Keratinocyte (primary cell): ENCODE data around the gene GARNL3. TPM values are rescaled to one million over a fixed set of nuclear protein-coding genes. Genes with fewer than 3 reads are reported as not detected.

ENCODE experiments used
- DNase-seq: peaks from one replicate; pipeline ENCODE4 v3.0.0-alpha.2; 2011; ENCODE audit warnings: low read depth, missing footprints, low spot score
- FAIRE-seq: peaks from 2 replicates; lab custom pipeline; 2011; peaks lifted over from hg19 to GRCh38; lab: Jason Lieb, UNC
- H2AFZ ChIP-seq: 2 replicates; pipeline ENCODE4 v1.6.0; 2012; ENCODE audit warnings: low read length, control low read depth, inconsistent platforms; ENCODE audit not compliant: control insufficient read depth
- H3K27ac ChIP-seq: 2 replicates; pipeline ENCODE4 v1.5.1; 2011; ENCODE audit warnings: low read length; ENCODE audit not compliant: control insufficient read depth, insufficient read depth
- H3K27me3 ChIP-seq: 3 replicates; pipeline ENCODE4 v1.6.0; 2011; ENCODE audit warnings: low read length; ENCODE audit not compliant: control insufficient read depth, insufficient read depth; ENCODE audit errors: extremely low read depth
- H3K36me3 ChIP-seq, 2 experiments: 2 replicates in 1 of 2; 3 replicates in 1 of 2; pipeline ENCODE4 v1.5.1; 2011; ENCODE audit warnings: low read length in 2 of 2, mild to moderate bottlenecking in 1 of 2; ENCODE audit not compliant: control insufficient read depth in 2 of 2, insufficient read depth in 2 of 2; ENCODE audit errors: extremely low read depth in 1 of 2
- H3K4me1 ChIP-seq: 3 replicates; pipeline ENCODE4 v1.5.1; 2011; ENCODE audit warnings: low read length; ENCODE audit not compliant: control insufficient read depth, insufficient read depth; ENCODE audit errors: extremely low read depth
- H3K4me2 ChIP-seq: 3 replicates; pipeline ENCODE4 v1.6.0; 2011; ENCODE audit warnings: low read depth, low read length; ENCODE audit not compliant: control insufficient read depth, insufficient read depth; ENCODE audit errors: extremely low read depth
- H3K4me3 ChIP-seq, 3 experiments: fragments of 200-600 bp in 1 of 3; sonication (generic) in 1 of 3; 2 replicates in 2 of 3; 3 replicates in 1 of 3; pipeline ENCODE4 v1.5.1; 2011 to 2016; ENCODE audit warnings: low read length in 3 of 3, mild to moderate bottlenecking in 3 of 3, control low read depth in 2 of 3, inconsistent platforms in 1 of 3, low read depth in 1 of 3, mixed read lengths in 1 of 3, mixed run types in 1 of 3, moderate library complexity in 1 of 3; ENCODE audit not compliant: control insufficient read depth in 2 of 3, insufficient read depth in 2 of 3; ENCODE audit errors: extremely low read depth in 1 of 3
- H3K79me2 ChIP-seq: 2 replicates; pipeline ENCODE4 v1.6.0; 2012; ENCODE audit warnings: low read length; ENCODE audit not compliant: control insufficient read depth, insufficient read depth
- H3K9ac ChIP-seq: 3 replicates; pipeline ENCODE4 v1.6.0; 2011; ENCODE audit warnings: low read length; ENCODE audit not compliant: control insufficient read depth, insufficient read depth; ENCODE audit errors: extremely low read depth
- H3K9me1 ChIP-seq: 3 replicates; pipeline ENCODE4 v1.6.0; 2011; ENCODE audit warnings: low read length; ENCODE audit not compliant: control insufficient read depth, insufficient read depth; ENCODE audit errors: extremely low read depth
- H3K9me3 ChIP-seq: 2 replicates; pipeline ENCODE4 v1.5.1; 2012; ENCODE audit warnings: low read depth, low read length; ENCODE audit not compliant: control insufficient read depth
- H4K20me1 ChIP-seq: 3 replicates; pipeline ENCODE4 v1.6.0; 2011; ENCODE audit warnings: low read length; ENCODE audit not compliant: control insufficient read depth, insufficient read depth; ENCODE audit errors: extremely low read depth
- CTCF ChIP-seq, 3 experiments: IDR thresholded peaks in 1 of 3; conservative IDR thresholded peaks in 1 of 3; optimal IDR thresholded peaks in 1 of 3; 2 replicates in 2 of 3; 3 replicates in 1 of 3; pipeline versions ENCODE3 to v1.5.1; 2011; ENCODE audit warnings: low read length in 3 of 3, mild to moderate bottlenecking in 3 of 3, moderate library complexity in 2 of 3, control low read depth in 1 of 3, inconsistent platforms in 1 of 3; ENCODE audit not compliant: insufficient read depth in 2 of 3; ENCODE audit errors: extremely low read depth in 1 of 3
- EZH2 ChIP-seq: IDR thresholded peaks from one replicate; pipeline ENCODE4 v1.6.1; 2012; ENCODE audit warnings: inconsistent platforms, mild to moderate bottlenecking, low read length, moderate library complexity
- dilution Hi-C: fragments of 300-500 bp; cut with MboI; formaldehyde crosslinking; loops from one replicate; pipeline ENCODE4 v1.7.0; 2020; ENCODE audit warnings: low sequenced_read_pairs; ENCODE audit not compliant: extremely low pct_ligation_motif_present
- polyA plus RNA-seq, 5 experiments: library from polyadenylated mRNA; depleted of rRNA in 3 of 5; stranded (reverse) in 3 of 5; stranded (forward) in 1 of 5; unstranded in 1 of 5; fragments of >200 nt; gene quantifications; 1 replicate in 1 of 5; 2 replicates in 3 of 5; 3 replicates in 1 of 5; pipeline versions ENCODE4 v1.2.1 to v1.2.3, GENCODE V29; 2011 to 2012; ENCODE audit warnings: missing spikeins in 2 of 5, low read depth in 1 of 5, low replicate concordance in 1 of 5

Gene GARNL3
- polyA plus RNA-seq, 1 donor (not counting 4 experiments of a cell fraction or from before 2014, with no cell fraction given) = 2.4 TPM

- Histone ChIP-seq H3K4me1 (peaks cover 23% of the 10 kb centered on the region), H3K9me3 (no peaks in the 10 kb centered on the region), H3K4me3 (no peak overlapping the region), H3K79me2 (no peaks in the 10 kb centered on the region), H3K4me2 (peak overlapping the region; percentile 87), H3K36me3 (no peaks in the 10 kb centered on the region), H3K9ac (peak overlapping the region; percentile 29), H3K9me1 (no peaks in the 10 kb centered on the region), H3K27me3 (no peaks in the 10 kb centered on the region), H3K27ac (peak overlapping the region; percentile 84), H4K20me1 (no peaks in the 10 kb centered on the region), H2AFZ (peak overlapping the region; percentile 27)
- TF ChIP-seq EZH2 (no peak), CTCF (optimal IDR thresholded peaks at IDR 0.05 in 1 of 3, IDR thresholded peaks at IDR 0.05 in 1 of 3, conservative IDR thresholded peaks at IDR 0.05 in 1 of 3; ENCODE audit: extremely low read depth in 1 of 3, insufficient read depth in 2 of 3, low read length in 3 of 3) (peak; percentile 21 to 70 (median 43))
- FAIRE-seq (peak; percentile 52), DNase-seq (peak; percentile 9)
- dilution Hi-C loops = no loop called here
These were observed 96.3 kb downstream of the GARNL3 start for GRCh38 chr9:127360829-127361228.

GRCh38 chr9:127361561-127361960 lies 97.0 kb downstream of the GARNL3 start:
- dilution Hi-C loops = no loop called here
- Histone ChIP-seq H3K9ac (peak overlapping the region; percentile 49), H3K36me3 (no peaks in the 10 kb centered on the region), H3K27me3 (no peaks in the 10 kb centered on the region), H3K4me1 (peaks cover 25% of the 10 kb centered on the region), H3K4me2 (peak overlapping the region; percentile 87), H3K9me3 (no peaks in the 10 kb centered on the region), H4K20me1 (no peaks in the 10 kb centered on the region), H3K4me3 (peak overlapping the region in 2 of 3 experiments; percentile 19 to 48), H3K79me2 (no peaks in the 10 kb centered on the region), H2AFZ (peak overlapping the region; percentile 27), H3K27ac (peak overlapping the region; percentile 84), H3K9me1 (no peaks in the 10 kb centered on the region)
- TF ChIP-seq EZH2 (no peak), CTCF (optimal IDR thresholded peaks at IDR 0.05 in 1 of 3, IDR thresholded peaks at IDR 0.05 in 1 of 3, conservative IDR thresholded peaks at IDR 0.05 in 1 of 3; ENCODE audit: extremely low read depth in 1 of 3, insufficient read depth in 2 of 3, low read length in 3 of 3) (no peak)
- DNase-seq = peak; percentile 38
- peak; percentile 97 for FAIRE-seq
